ENCODE measurements around the gene C7orf33.

Gene C7orf33

GRCh38 chr7:148545932-148546331 is 44.6 kb upstream of the C7orf33 start:
- Histone ChIP-seq H3K4me2 (ENCODE audit: insufficient read depth, low read length, poor library complexity, severe bottlenecking) (no peak overlapping the region), H3K27me3 (ENCODE audit: control insufficient read depth in 3 of 3, insufficient read depth in 3 of 3, low read depth in 1 of 3, low read length in 3 of 3) (peaks cover 0 to 4% (median 0%) of the 10 kb centered on the region in 3 experiments), H3K27ac (replicated peaks; ENCODE audit: low read length) (no peak overlapping the region), H2BK12ac (ENCODE audit: low read length) (no peak overlapping the region), H3K4me1 (ENCODE audit: control insufficient read depth in 2 of 2, insufficient read depth in 1 of 2, low read depth in 1 of 2, low read length in 2 of 2) (no peaks in the 10 kb centered on the region), H3K9me3 (replicated peaks in 1 of 2; ENCODE audit: control insufficient read depth in 2 of 2, insufficient read depth in 1 of 2, low read depth in 1 of 2, low read length in 2 of 2) (no peaks in the 10 kb centered on the region), H3K14ac (ENCODE audit: low read length) (no peak overlapping the region), H2BK120ac (ENCODE audit: low read depth, low read length) (no peak overlapping the region), H3K79me1 (ENCODE audit: low read depth, low read length) (no peaks in the 10 kb centered on the region), H2AK5ac (ENCODE audit: low read depth, low read length) (no peak overlapping the region), H3K4ac (ENCODE audit: low read length) (no peak overlapping the region), H3K9ac (ENCODE audit: low read depth, low read length, poor library complexity) (no peak overlapping the region), H2BK15ac (ENCODE audit: low read length) (no peak overlapping the region), H2BK5ac (ENCODE audit: low read length) (no peak overlapping the region), H4K8ac (ENCODE audit: low read depth, low read length) (no peak overlapping the region), H4K91ac (ENCODE audit: low read depth, low read length, poor library complexity) (no peak overlapping the region), H3K36me3 (replicated peaks in 1 of 2; ENCODE audit: control insufficient read depth in 2 of 2, insufficient read depth in 2 of 2, low read length in 2 of 2) (no peaks in the 10 kb centered on the region), H3K4me3 (ENCODE audit: low read length in 2 of 2) (no peak overlapping the region), H2AFZ (ENCODE audit: low read length) (no peak overlapping the region), H3K18ac (ENCODE audit: low read length) (no peak overlapping the region), H3K23ac (ENCODE audit: low read depth, low read length, poor library complexity) (no peak overlapping the region)
- no peak for DNase-seq (ENCODE audit: low spot score)
- WGBS, 2 donors (ENCODE audit: extremely low coverage in 2 of 2, insufficient read length in 2 of 2, insufficient replicate concordance in 1 of 2) = no CpG with 5 or more reads among the region's 4 CpGs

GRCh38 chr7:148546857-148547256 is 43.7 kb upstream of the C7orf33 start:
- Histone ChIP-seq H3K18ac (ENCODE audit: low read length) (no peak overlapping the region), H3K9me3 (replicated peaks in 1 of 2; ENCODE audit: control insufficient read depth in 2 of 2, insufficient read depth in 1 of 2, low read depth in 1 of 2, low read length in 2 of 2) (no peaks in the 10 kb centered on the region), H2BK5ac (ENCODE audit: low read length) (no peak overlapping the region), H3K4me1 (ENCODE audit: control insufficient read depth in 2 of 2, insufficient read depth in 1 of 2, low read depth in 1 of 2, low read length in 2 of 2) (no peaks in the 10 kb centered on the region), H2AK5ac (ENCODE audit: low read depth, low read length) (no peak overlapping the region), H3K27me3 (ENCODE audit: control insufficient read depth in 3 of 3, insufficient read depth in 3 of 3, low read depth in 1 of 3, low read length in 3 of 3) (peaks cover 0 to 4% (median 0%) of the 10 kb centered on the region in 3 experiments), H3K4me3 (ENCODE audit: low read length in 2 of 2) (no peak overlapping the region), H3K23ac (ENCODE audit: low read depth, low read length, poor library complexity) (no peak overlapping the region), H3K79me1 (ENCODE audit: low read depth, low read length) (no peaks in the 10 kb centered on the region), H2BK120ac (ENCODE audit: low read depth, low read length) (no peak overlapping the region), H3K9ac (ENCODE audit: low read depth, low read length, poor library complexity) (no peak overlapping the region), H3K4ac (ENCODE audit: low read length) (no peak overlapping the region), H3K36me3 (replicated peaks in 1 of 2; ENCODE audit: control insufficient read depth in 2 of 2, insufficient read depth in 2 of 2, low read length in 2 of 2) (no peaks in the 10 kb centered on the region), H4K8ac (ENCODE audit: low read depth, low read length) (no peak overlapping the region), H3K14ac (ENCODE audit: low read length) (no peak overlapping the region), H2BK12ac (ENCODE audit: low read length) (no peak overlapping the region), H3K27ac (replicated peaks; ENCODE audit: low read length) (no peak overlapping the region), H2AFZ (ENCODE audit: low read length) (no peak overlapping the region), H2BK15ac (ENCODE audit: low read length) (no peak overlapping the region), H3K4me2 (ENCODE audit: insufficient read depth, low read length, poor library complexity, severe bottlenecking) (no peak overlapping the region), H4K91ac (ENCODE audit: low read depth, low read length, poor library complexity) (no peak overlapping the region)
- no CpG with 5 or more reads among the region's 8 CpGs for WGBS, 2 donors (ENCODE audit: extremely low coverage in 2 of 2, insufficient read length in 2 of 2, insufficient replicate concordance in 1 of 2)
- DNase-seq (ENCODE audit: low spot score) = no peak

GRCh38 chr7:148547951-148548350 is 42.6 kb upstream of the C7orf33 start:
- Histone ChIP-seq H3K4me2 (ENCODE audit: insufficient read depth, low read length, poor library complexity, severe bottlenecking) (no peak overlapping the region), H3K4me3 (ENCODE audit: low read length in 2 of 2) (no peak overlapping the region), H3K27ac (replicated peaks; ENCODE audit: low read length) (no peak overlapping the region), H3K27me3 (ENCODE audit: control insufficient read depth in 3 of 3, insufficient read depth in 3 of 3, low read depth in 1 of 3, low read length in 3 of 3) (peaks cover 0 to 5% (median 0%) of the 10 kb centered on the region in 3 experiments), H4K8ac (ENCODE audit: low read depth, low read length) (no peak overlapping the region), H2BK12ac (ENCODE audit: low read length) (no peak overlapping the region), H2AFZ (ENCODE audit: low read length) (no peak overlapping the region), H3K79me1 (ENCODE audit: low read depth, low read length) (no peaks in the 10 kb centered on the region), H3K4ac (ENCODE audit: low read length) (no peak overlapping the region), H3K18ac (ENCODE audit: low read length) (no peak overlapping the region), H3K9me3 (replicated peaks in 1 of 2; ENCODE audit: control insufficient read depth in 2 of 2, insufficient read depth in 1 of 2, low read depth in 1 of 2, low read length in 2 of 2) (no peaks in the 10 kb centered on the region), H3K23ac (ENCODE audit: low read depth, low read length, poor library complexity) (no peak overlapping the region), H2BK5ac (ENCODE audit: low read length) (no peak overlapping the region), H3K4me1 (ENCODE audit: control insufficient read depth in 2 of 2, insufficient read depth in 1 of 2, low read depth in 1 of 2, low read length in 2 of 2) (no peaks in the 10 kb centered on the region), H3K9ac (ENCODE audit: low read depth, low read length, poor library complexity) (no peak overlapping the region), H2BK120ac (ENCODE audit: low read depth, low read length) (no peak overlapping the region), H3K14ac (ENCODE audit: low read length) (no peak overlapping the region), H4K91ac (ENCODE audit: low read depth, low read length, poor library complexity) (no peak overlapping the region), H3K36me3 (replicated peaks in 1 of 2; ENCODE audit: control insufficient read depth in 2 of 2, insufficient read depth in 2 of 2, low read length in 2 of 2) (no peaks in the 10 kb centered on the region), H2BK15ac (ENCODE audit: low read length) (no peak overlapping the region), H2AK5ac (ENCODE audit: low read depth, low read length) (no peak overlapping the region)
- no peak for DNase-seq (ENCODE audit: low spot score)
- no CpG with 5 or more reads among the region's 5 CpGs for WGBS, 2 donors (ENCODE audit: extremely low coverage in 2 of 2, insufficient read length in 2 of 2, insufficient replicate concordance in 1 of 2)

GRCh38 chr7:148553979-148554378 is 36.6 kb upstream of the C7orf33 start:
- Histone ChIP-seq H3K27ac (replicated peaks; ENCODE audit: low read length) (no peak overlapping the region), H3K18ac (ENCODE audit: low read length) (no peak overlapping the region), H2BK12ac (ENCODE audit: low read length) (no peak overlapping the region), H2AK5ac (ENCODE audit: low read depth, low read length) (no peak overlapping the region), H3K4me2 (ENCODE audit: insufficient read depth, low read length, poor library complexity, severe bottlenecking) (no peak overlapping the region), H3K9me3 (replicated peaks in 1 of 2; ENCODE audit: control insufficient read depth in 2 of 2, insufficient read depth in 1 of 2, low read depth in 1 of 2, low read length in 2 of 2) (peaks cover 2 to 3% of the 10 kb centered on the region in 2 donors), H3K4ac (ENCODE audit: low read length) (no peak overlapping the region), H4K8ac (ENCODE audit: low read depth, low read length) (no peak overlapping the region), H3K4me1 (ENCODE audit: control insufficient read depth in 2 of 2, insufficient read depth in 1 of 2, low read depth in 1 of 2, low read length in 2 of 2) (no peaks in the 10 kb centered on the region), H3K23ac (ENCODE audit: low read depth, low read length, poor library complexity) (no peak overlapping the region), H3K14ac (ENCODE audit: low read length) (no peak overlapping the region), H3K9ac (ENCODE audit: low read depth, low read length, poor library complexity) (no peak overlapping the region), H2BK15ac (ENCODE audit: low read length) (no peak overlapping the region), H3K79me1 (ENCODE audit: low read depth, low read length) (no peaks in the 10 kb centered on the region), H2BK120ac (ENCODE audit: low read depth, low read length) (no peak overlapping the region), H2AFZ (ENCODE audit: low read length) (no peak overlapping the region), H3K36me3 (replicated peaks in 1 of 2; ENCODE audit: control insufficient read depth in 2 of 2, insufficient read depth in 2 of 2, low read length in 2 of 2) (no peaks in the 10 kb centered on the region), H3K27me3 (ENCODE audit: control insufficient read depth in 3 of 3, insufficient read depth in 3 of 3, low read depth in 1 of 3, low read length in 3 of 3) (peaks cover 0 to 2% (median 0%) of the 10 kb centered on the region in 3 experiments), H3K4me3 (ENCODE audit: low read length in 2 of 2) (no peak overlapping the region), H2BK5ac (ENCODE audit: low read length) (no peak overlapping the region), H4K91ac (ENCODE audit: low read depth, low read length, poor library complexity) (no peak overlapping the region)
- DNase-seq (ENCODE audit: low spot score) = no peak
- no CpG with 5 or more reads among the region's 3 CpGs for WGBS, 2 donors (ENCODE audit: extremely low coverage in 2 of 2, insufficient read length in 2 of 2, insufficient replicate concordance in 1 of 2)
